NCI-H1092 (cell line): ENCODE results near the gene RPS6KA2.
"Not testable (repeated sequence)": the region's sequence is repeated elsewhere in the genome, so short reads cannot be mapped to it uniquely, and the experiment has no call there.

ENCODE experiments used
- DNase-seq: peaks from one replicate; lab custom pipeline; 2025; lab: John Stamatoyannopoulos, UW

The RPS6KA2 gene

GRCh38 chr6:166553563-166554271, 73.3 kb downstream of the RPS6KA2 start:
- no peak for DNase-seq

DNA sequence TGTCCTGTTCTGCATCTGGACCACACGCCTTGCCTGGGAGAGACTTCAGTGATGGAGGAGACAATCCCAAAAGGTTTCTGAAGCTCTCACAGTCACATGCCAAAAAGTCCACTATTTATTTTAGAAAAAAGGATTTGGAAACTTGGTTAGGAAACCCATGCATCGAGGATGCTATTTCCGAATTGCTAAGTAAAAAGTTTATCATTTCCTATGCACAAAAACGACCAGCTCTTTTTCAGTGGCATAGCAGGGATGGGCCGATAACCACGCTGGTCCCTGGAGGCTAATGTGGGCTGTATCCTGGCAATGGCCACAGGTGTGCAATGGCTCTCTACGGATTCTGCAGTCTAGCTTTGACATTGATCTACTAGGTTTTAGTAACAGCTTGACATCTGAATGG, 74.5 kb downstream of the RPS6KA2 start:
- no peak for DNase-seq

- DNase-seq, result no peak
Observed at GRCh38 chr6:166551754-166552495, 75.1 kb downstream of the RPS6KA2 start.

GRCh38 chr6:166546653-166547052, 80.4 kb downstream of the RPS6KA2 start:
- no peak for DNase-seq

DNA sequence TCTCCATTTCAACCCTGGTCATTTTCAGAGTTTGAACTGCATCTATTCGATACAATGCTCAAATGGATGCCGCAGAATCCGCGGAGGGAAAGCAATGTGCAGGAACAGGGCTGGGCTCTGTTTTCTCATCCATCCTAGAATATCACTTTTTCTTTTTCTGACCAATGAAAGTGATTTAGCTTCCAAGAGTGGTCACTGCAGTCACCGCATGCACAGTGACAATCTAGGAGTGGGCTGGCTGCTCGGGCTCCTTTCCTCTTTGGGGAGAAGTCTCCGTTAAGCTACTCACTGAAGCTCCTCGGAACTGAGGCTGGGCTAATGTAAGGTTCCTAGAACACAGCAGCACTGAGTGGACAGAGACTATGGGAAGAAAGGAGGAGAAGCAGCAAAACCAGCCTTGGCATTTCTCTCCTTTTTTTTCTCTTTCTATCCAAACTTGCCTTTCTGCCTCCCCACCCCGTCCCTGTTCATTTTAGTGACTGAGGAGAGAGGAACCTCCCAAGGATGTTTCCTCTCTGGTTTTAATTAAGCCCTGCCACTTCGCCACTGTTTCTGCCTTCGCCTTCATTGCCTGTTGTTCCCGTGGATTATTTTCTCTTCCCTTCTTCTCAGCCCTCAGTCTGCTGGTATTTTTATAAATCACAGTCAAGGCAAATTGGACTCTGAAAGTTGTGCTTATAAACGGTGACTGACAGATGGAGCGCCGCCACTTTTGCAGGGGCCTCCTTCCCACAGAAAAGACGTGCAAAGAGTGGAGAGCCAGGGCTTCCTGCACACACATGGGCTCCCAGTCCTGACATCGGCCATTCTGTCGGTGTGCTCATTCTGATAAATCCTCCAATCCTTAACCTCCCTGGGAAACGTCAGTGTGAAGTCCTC, 81.7 kb downstream of the RPS6KA2 start:
- no peak for DNase-seq

DNA sequence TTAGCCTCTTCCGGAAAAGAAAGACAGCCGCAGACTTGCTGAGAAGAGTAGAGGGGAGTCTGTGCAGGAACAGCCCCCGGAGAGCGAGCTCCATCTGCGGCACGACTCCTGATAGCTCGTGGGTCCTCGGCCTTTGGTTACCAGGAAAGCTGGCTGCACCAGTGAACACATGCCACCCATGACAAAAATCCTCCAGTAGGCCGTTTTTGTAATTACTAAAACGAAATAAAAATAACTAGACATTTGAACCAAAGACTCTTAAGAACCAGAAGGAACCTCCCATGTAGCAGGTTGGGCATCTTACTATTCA, 82.8 kb downstream of the RPS6KA2 start:
- DNase-seq, result no peak

DNA sequence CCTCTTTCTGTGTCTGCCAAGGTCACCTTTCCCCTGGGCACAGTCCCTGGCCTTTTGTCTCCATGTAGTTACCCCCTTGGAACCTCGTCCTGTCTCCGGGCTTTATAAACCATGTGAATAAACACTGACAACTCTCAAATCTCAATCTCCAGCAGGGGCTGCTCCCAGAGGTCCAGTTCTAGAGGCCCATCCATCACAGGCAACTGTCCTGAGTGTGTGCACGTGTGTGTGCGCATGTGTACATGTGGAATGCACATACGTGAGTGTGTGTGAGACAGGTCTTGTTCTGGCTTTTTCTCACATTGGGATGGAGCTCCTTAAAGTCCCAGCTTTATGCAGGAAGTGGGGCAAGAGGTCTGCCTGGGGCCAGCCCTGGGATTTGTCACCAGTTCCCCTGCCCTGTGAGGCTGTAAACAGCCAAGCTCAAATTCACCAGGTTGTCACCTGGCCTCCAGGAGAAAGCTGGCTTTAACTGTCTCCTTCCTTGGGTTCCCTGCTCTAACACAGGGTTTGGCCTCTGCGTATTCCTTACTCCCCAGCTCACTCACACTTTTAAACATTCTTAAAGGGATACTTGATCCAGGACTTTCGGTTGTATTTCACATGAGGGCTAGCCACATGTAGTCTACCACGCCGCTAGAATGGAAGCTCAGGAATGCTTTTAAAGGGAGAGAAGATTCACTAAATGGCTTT, 83.3 kb downstream of the RPS6KA2 start:
- DNase-seq, result no peak

- DNase-seq, result no peak
Observed at GRCh38 chr6:166542580-166542912, 84.5 kb downstream of the RPS6KA2 start.

- DNase-seq, result no peak
Observed at GRCh38 chr6:166541876-166542579, 85.0 kb downstream of the RPS6KA2 start.

- DNase-seq, result no peak
Observed at GRCh38 chr6:166541366-166541765, 85.7 kb downstream of the RPS6KA2 start.

- DNase-seq, result no peak
Observed at GRCh38 chr6:166540631-166541331, 86.3 kb downstream of the RPS6KA2 start.

- DNase-seq, result no peak
Observed at GRCh38 chr6:166539543-166539942, 87.5 kb downstream of the RPS6KA2 start.

DNA sequence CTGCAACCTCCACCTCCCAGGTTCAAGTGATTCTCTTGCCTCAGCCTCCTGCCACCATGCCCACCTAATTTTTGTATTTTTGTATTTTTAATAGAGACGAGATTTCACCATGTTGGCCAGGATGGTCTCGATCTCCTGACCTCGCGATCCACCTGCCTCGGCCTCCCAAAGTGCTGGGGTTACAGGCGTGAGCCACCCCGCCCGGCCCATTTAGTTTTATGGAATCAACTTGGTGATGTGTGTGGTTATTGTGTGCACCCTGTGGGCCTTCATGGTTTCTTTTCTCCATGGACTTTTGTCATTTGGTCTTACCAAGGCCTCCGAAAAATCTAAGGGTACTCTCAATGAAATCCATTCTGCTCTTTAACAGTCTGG, 88.1 kb downstream of the RPS6KA2 start:
- not testable (repeated sequence) for DNase-seq

GRCh38 chr6:166538297-166539010, 88.6 kb downstream of the RPS6KA2 start:
- DNase-seq, result no peak

DNA sequence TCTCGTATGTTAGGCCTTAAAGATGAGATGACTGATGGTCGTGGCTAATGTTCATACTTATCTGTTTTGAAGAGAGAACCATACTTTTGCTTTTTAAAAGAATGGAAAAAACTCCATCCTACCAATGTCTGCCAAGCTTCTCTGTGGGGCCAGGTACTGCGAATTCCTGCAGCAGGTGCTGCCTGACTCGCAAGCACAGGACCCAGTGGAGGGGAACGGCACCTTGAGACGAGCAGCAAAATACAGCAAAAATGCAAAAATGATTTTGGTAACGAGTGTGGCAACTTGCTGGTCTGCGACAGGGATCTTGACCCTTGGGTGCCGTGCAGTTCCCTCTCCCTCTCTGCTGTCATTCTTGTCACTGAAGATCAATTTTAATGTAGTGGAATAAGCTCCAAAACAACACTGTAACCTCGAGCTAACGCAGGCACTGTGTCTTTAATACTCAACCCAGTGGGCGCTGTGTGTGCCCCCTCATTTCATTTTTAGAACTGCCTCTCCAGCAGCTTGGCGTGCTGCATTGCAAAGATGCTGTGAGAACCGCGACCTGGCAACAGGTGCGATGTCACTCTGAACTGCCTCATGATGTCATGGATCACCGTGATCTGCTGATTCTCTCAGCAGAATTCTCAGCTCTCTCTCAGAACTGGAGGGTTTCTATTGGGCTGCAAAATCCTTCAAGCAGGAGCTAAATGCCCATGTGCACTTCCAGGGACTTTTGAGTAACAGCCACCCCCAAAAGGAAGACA, 92.2 kb downstream of the RPS6KA2 start:
- no peak for DNase-seq

GRCh38 chr6:166533205-166533824, 93.7 kb downstream of the RPS6KA2 start:
- DNase-seq, result no peak

DNA sequence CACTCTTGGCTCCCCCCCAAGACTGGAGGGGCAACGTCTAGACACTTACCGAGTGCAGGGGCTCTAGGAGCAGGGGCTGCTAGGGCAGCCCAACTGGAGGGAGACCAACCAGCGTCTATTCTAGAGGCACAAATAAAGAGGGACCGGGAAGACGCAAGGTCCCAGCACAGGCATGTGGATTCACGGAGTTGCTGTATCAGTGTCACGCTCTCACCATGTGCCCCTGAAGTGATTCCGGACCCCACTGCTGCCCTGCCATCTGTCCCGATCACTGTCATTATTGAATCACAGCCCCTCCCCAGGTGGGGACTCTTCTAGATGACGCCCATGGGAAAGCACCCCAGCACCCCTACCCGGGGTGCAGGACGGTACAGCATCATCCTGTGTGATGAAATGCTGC, 94.7 kb downstream of the RPS6KA2 start:
- no peak for DNase-seq

DNA sequence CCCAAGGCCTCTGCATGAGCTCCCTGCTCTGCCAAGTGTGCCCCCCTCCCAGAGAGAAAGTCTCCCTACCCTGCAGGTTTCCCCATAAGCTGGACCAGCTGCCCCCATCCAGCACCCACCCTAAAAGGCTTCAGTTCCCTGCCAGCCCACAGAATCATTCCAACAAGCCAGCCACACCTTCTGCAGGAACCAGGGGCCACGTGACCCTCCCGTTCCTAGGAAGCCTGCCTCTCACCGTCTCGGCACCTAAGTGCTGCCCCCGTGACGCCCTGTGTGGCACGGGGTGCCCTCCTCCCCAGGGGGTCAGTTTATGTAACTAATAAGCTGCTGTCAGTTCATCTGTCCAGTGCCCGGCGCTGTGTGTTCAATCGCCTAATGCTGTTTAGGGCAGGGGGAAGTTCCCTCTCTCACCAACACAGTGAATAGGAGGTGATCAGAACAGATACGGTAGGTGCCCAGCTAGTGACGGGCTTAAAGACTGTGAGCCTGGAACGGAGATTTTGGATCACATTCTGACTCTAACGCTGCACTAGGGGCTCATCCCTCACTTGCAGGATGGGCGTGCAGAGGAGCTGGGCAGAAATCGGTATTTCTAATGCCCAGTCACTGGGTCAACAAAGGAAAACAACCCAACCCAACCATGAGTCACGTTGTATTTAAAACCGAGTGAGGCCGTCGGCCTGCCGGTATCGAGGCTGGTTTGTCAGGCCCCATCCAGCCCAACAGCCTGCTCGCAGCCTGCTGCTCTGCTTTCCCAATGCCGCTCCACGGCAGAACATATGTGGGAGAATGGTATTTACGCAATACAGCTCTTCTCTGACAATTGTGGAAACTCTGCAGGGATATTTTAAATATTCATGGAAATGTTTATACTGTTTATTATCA, 96.6 kb downstream of the RPS6KA2 start:
- no peak for DNase-seq
